ENCODE measurements around the gene GALM.
"Not testable (repeated sequence)": the region's sequence is repeated elsewhere in the genome, so short reads cannot be mapped to it uniquely, and the experiment has no call there.

GALM gene

GRCh38 chr2:38676681-38677080, 10.8 kb downstream of the GALM start:
- H3K9me3 Mint-ChIP-seq: no peaks in the 10 kb centered on the region
- no peaks in the 10 kb centered on the region for H3K27me3 Mint-ChIP-seq
- H3K27ac Mint-ChIP-seq: no peak overlapping the region
- no peak for ATAC-seq (replicated peaks)
- no peak overlapping the region for H3K4me3 Mint-ChIP-seq
- DNase-seq: no peak
- no peaks in the 10 kb centered on the region for H3K4me1 Mint-ChIP-seq
- peaks cover 23 to 38% of the 10 kb centered on the region in 2 donors for H3K36me3 Mint-ChIP-seq

- H3K4me3 Mint-ChIP-seq; ATAC-seq (replicated peaks); H3K9me3 Mint-ChIP-seq; H3K27ac Mint-ChIP-seq; H3K27me3 Mint-ChIP-seq; H3K4me1 Mint-ChIP-seq; DNase-seq: not testable (repeated sequence)
- peaks cover 29 to 51% of the 10 kb centered on the region in 2 donors for H3K36me3 Mint-ChIP-seq
These were observed 15.0 kb downstream of the GALM start for GRCh38 chr2:38680868-38681267.

GRCh38 chr2:38682008-38682575, 16.2 kb downstream of the GALM start:
- no peak overlapping the region for H3K4me3 Mint-ChIP-seq
- ATAC-seq (replicated peaks) (no peak), DNase-seq (no peak)
- H3K36me3 Mint-ChIP-seq: peaks cover 23 to 50% of the 10 kb centered on the region in 2 donors
- H3K27ac Mint-ChIP-seq: no peak overlapping the region
- peaks cover 0 to 1% of the 10 kb centered on the region in 2 donors for H3K9me3 Mint-ChIP-seq
- no peaks in the 10 kb centered on the region for H3K4me1 Mint-ChIP-seq
- no peaks in the 10 kb centered on the region for H3K27me3 Mint-ChIP-seq

- H3K9me3 Mint-ChIP-seq; H3K27me3 Mint-ChIP-seq; H3K27ac Mint-ChIP-seq; H3K4me3 Mint-ChIP-seq; DNase-seq; H3K4me1 Mint-ChIP-seq; ATAC-seq (replicated peaks): not testable (repeated sequence)
- peaks cover 20 to 50% of the 10 kb centered on the region in 2 donors for H3K36me3 Mint-ChIP-seq
These were observed 16.7 kb downstream of the GALM start for GRCh38 chr2:38682620-38683019.

- no peaks in the 10 kb centered on the region for H3K4me1 Mint-ChIP-seq
- H3K36me3 Mint-ChIP-seq: peaks cover 19 to 49% of the 10 kb centered on the region in 2 donors
- no peak overlapping the region for H3K27ac Mint-ChIP-seq
- DNase-seq (no peak), ATAC-seq (replicated peaks) (no peak)
- peaks cover 0 to 1% of the 10 kb centered on the region in 2 donors for H3K9me3 Mint-ChIP-seq
- no peak overlapping the region for H3K4me3 Mint-ChIP-seq
- no peaks in the 10 kb centered on the region for H3K27me3 Mint-ChIP-seq
These were observed 17.9 kb downstream of the GALM start for GRCh38 chr2:38683766-38684165.

- H3K9me3 Mint-ChIP-seq: peaks cover 0 to 1% of the 10 kb centered on the region in 2 donors
- no peaks in the 10 kb centered on the region for H3K4me1 Mint-ChIP-seq
- DNase-seq (no peak), ATAC-seq (replicated peaks) (no peak)
- H3K36me3 Mint-ChIP-seq: peaks cover 18 to 45% of the 10 kb centered on the region in 2 donors
- no peaks in the 10 kb centered on the region for H3K27me3 Mint-ChIP-seq
- no peak overlapping the region for H3K4me3 Mint-ChIP-seq
- no peak overlapping the region for H3K27ac Mint-ChIP-seq
These were observed 19.3 kb downstream of the GALM start for GRCh38 chr2:38685116-38685735.

GRCh38 chr2:38690499-38691420, 24.8 kb downstream of the GALM start:
- Mint-ChIP-seq H3K4me3 (no peak overlapping the region), H3K27ac (no peak overlapping the region), H3K4me1 (peaks cover 7 to 21% of the 10 kb centered on the region in 2 donors), H3K27me3 (no peaks in the 10 kb centered on the region), H3K9me3 (no peaks in the 10 kb centered on the region), H3K36me3 (peaks cover 15 to 27% of the 10 kb centered on the region in 2 donors)
- DNase-seq (no peak), ATAC-seq (replicated peaks) (no peak)

GRCh38 chr2:38691994-38692393, 26.1 kb downstream of the GALM start:
- no peaks in the 10 kb centered on the region for H3K9me3 Mint-ChIP-seq
- H3K4me3 Mint-ChIP-seq: no peak overlapping the region
- H3K27me3 Mint-ChIP-seq: no peaks in the 10 kb centered on the region
- H3K27ac Mint-ChIP-seq: no peak overlapping the region
- DNase-seq: no peak
- peaks cover 7 to 21% of the 10 kb centered on the region in 2 donors for H3K4me1 Mint-ChIP-seq
- no peak for ATAC-seq (replicated peaks)
- H3K36me3 Mint-ChIP-seq: peaks cover 11 to 19% of the 10 kb centered on the region in 2 donors

- H3K27me3 Mint-ChIP-seq: no peaks in the 10 kb centered on the region
- H3K36me3 Mint-ChIP-seq: peaks cover 9 to 12% of the 10 kb centered on the region in 2 donors
- DNase-seq (no peak), ATAC-seq (replicated peaks) (no peak)
- H3K4me1 Mint-ChIP-seq: peaks cover 7 to 21% of the 10 kb centered on the region in 2 donors
- H3K4me3 Mint-ChIP-seq: no peak overlapping the region
- H3K9me3 Mint-ChIP-seq: no peaks in the 10 kb centered on the region
- no peak overlapping the region for H3K27ac Mint-ChIP-seq
These were observed 26.9 kb downstream of the GALM start for GRCh38 chr2:38692636-38693318.

- H3K4me1 Mint-ChIP-seq: peaks cover 7 to 21% of the 10 kb centered on the region in 2 donors
- no peak overlapping the region for H3K4me3 Mint-ChIP-seq
- H3K27me3 Mint-ChIP-seq: no peaks in the 10 kb centered on the region
- ATAC-seq (replicated peaks) (no peak), DNase-seq (no peak)
- no peak overlapping the region for H3K27ac Mint-ChIP-seq
- peaks cover 12% of the 10 kb centered on the region in 2 donors for H3K36me3 Mint-ChIP-seq
- peaks cover 1 to 3% of the 10 kb centered on the region in 2 donors for H3K9me3 Mint-ChIP-seq
These were observed 31.4 kb downstream of the GALM start for GRCh38 chr2:38697116-38697840.

- DNase-seq (no peak), ATAC-seq (replicated peaks) (no peak)
- Mint-ChIP-seq H3K27ac (no peak overlapping the region), H3K9me3 (peaks cover 1 to 3% of the 10 kb centered on the region in 2 donors), H3K4me1 (peaks cover 4 to 11% of the 10 kb centered on the region in 2 donors), H3K4me3 (no peak overlapping the region), H3K36me3 (peaks cover 9 to 10% of the 10 kb centered on the region in 2 donors), H3K27me3 (no peaks in the 10 kb centered on the region)
These were observed 32.6 kb downstream of the GALM start for GRCh38 chr2:38698467-38699003.

- ATAC-seq (replicated peaks) (no peak), DNase-seq (no peak)
- Mint-ChIP-seq H3K4me1 (peaks cover 0 to 2% of the 10 kb centered on the region in 2 donors), H3K27ac (no peak overlapping the region), H3K9me3 (peaks cover 1 to 3% of the 10 kb centered on the region in 2 donors), H3K4me3 (no peak overlapping the region), H3K27me3 (no peaks in the 10 kb centered on the region), H3K36me3 (peaks cover 4 to 12% of the 10 kb centered on the region in 2 donors)
These were observed 34.3 kb downstream of the GALM start for GRCh38 chr2:38700113-38700785.

GRCh38 chr2:38700881-38701458, 35.1 kb downstream of the GALM start:
- peaks cover 4 to 15% of the 10 kb centered on the region in 2 donors for H3K36me3 Mint-ChIP-seq
- ATAC-seq (replicated peaks) (no peak), DNase-seq (no peak)
- H3K9me3 Mint-ChIP-seq: peaks cover 1 to 3% of the 10 kb centered on the region in 2 donors
- H3K4me1 Mint-ChIP-seq: no peaks in the 10 kb centered on the region
- H3K27ac Mint-ChIP-seq: no peak overlapping the region
- H3K27me3 Mint-ChIP-seq: no peaks in the 10 kb centered on the region
- no peak overlapping the region for H3K4me3 Mint-ChIP-seq
